TTC549 (cell line): Measurements from ENCODE around the gene MEIOSIN.
"Not testable (repeated sequence)": the region's sequence is repeated elsewhere in the genome, so short reads cannot be mapped to it uniquely, and the experiment has no call there.

Experiments
- FAIRE-seq: peaks from 2 replicates; lab custom pipeline; 2012; peaks lifted over from hg19 to GRCh38; lab: Jason Lieb, UNC

MEIOSIN gene

DNA sequence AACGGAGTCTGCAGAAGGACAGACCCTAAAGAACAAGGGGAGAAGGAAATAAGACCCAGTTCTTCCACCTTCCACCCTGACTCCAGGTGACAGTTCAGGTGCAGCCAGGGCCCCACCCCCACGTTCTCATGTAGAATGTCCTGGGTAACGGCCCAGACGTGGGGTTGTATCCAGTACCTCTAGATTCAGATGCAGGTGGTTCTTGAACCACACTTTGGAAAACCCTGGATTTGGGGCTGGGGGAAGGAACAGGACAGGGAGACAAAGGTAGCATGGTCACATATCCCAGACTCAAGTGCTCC lies 46.9 kb downstream of the MEIOSIN start:
- no peak for FAIRE-seq

DNA sequence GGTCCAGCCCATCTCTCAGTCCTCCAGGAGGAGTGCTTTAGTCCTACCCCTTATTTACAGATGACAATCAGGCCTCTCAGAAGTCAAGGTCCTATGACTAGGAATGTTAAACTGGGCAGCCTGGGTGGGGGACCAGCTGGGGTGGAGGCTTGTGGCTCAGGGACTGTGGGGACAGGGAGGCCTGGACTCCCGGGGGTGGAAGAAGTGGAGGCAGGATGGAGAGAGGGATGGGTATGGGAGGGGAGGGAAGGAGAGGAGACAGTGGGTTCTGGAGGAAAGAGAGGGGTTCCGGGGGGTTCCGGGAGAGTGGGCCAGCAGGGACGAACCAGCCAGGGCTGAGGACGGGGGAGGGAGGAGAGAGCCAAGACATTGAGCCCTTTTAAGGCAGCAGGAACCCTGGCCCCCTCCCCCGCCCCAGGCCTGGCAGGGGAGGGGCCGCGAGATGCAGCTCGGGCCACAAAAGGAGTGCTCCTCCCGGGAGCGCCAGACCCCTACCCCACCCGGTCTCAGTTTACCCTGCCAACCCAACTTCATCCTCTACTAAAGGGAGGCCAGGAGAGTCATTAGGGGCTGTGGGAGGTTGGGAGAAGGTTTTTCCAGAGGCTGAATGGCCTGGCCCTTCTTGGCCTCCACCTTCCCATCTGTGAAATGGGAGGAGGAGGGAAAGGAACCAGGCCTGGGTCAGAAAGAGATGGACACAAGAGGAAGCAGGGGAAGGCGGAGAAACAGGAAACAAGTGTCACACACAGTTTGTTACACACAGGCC lies 47.4 kb downstream of the MEIOSIN start:
- no peak for FAIRE-seq

DNA sequence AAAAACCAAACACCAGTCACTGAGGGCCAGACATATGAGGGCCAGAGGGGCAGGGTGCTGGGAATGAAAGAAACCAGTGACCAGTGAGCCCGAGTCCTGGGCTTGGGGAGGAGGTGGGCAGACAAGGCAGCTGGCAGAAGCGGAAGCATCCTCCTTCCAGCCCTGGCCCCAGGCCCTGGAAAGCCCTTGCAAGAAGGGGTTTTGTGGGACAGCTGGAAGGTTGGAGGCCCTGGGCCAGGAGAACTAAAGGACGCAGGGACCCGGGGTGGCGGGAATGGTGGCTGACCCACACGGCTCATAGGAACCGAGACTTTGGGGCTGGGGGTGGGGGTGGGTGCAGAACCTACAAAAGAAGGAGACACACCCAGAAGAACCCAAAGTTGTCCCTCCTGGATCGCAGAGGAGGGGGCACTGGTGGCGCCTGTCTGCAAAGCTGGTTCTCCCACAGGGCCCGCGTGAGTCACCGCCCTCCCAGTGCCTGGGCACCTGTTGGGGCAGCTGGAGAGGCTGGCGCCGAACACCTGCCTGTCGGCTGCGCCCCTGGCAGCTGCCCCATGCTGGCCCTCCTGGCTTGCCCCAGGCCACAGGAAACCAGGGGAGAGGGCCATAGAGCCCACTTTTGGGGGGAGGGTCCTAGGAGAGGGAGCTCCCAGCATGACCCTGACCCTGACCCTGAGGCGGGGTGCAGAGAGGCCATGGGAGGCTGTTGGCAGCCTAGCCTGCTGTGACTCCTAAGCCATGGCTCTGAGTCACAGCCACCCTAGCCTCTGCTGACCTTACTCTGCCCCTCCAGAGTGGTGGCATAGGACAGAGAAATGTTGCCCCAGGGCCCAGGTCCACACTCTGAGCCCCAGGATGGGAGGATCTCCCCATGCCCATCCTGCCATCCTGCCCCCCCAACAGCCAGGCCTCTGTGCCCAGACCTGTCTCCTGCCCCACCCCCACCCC lies 48.2 kb downstream of the MEIOSIN start:
- FAIRE-seq = no peak

DNA sequence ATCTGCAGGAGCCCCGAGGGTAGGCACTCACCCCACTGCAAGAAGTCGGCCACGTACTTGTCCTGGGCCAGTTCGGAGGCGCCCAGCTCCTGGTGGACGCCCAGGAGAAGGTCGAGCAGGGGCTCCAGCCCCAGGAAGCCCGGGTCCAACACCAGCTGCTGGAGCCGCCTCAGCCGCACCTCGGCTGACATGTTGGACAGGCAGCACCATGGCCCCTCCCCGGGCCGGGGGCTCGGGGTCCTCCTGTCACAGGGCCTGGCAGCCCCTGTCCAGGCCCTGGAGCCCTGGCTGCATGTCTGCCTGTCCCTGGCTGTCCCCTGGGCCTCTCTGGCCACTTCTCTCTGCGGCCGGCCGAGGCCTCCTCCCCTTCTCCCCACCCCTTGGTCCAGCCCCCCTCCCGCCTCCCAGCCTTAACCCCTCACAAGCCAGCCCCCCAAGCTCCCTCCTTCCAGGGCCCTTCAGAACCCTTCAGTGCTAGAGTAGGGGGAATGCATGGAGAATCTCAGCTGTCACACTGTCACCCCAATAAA lies 49.0 kb downstream of the MEIOSIN start, which contains the start of gene DMPK:
Gene DMPK (minus strand): TSS at position 329 of the 530 bp plus-strand sequence. CDS start 138 bp downstream, at position 191.
- no peak for FAIRE-seq

DNA sequence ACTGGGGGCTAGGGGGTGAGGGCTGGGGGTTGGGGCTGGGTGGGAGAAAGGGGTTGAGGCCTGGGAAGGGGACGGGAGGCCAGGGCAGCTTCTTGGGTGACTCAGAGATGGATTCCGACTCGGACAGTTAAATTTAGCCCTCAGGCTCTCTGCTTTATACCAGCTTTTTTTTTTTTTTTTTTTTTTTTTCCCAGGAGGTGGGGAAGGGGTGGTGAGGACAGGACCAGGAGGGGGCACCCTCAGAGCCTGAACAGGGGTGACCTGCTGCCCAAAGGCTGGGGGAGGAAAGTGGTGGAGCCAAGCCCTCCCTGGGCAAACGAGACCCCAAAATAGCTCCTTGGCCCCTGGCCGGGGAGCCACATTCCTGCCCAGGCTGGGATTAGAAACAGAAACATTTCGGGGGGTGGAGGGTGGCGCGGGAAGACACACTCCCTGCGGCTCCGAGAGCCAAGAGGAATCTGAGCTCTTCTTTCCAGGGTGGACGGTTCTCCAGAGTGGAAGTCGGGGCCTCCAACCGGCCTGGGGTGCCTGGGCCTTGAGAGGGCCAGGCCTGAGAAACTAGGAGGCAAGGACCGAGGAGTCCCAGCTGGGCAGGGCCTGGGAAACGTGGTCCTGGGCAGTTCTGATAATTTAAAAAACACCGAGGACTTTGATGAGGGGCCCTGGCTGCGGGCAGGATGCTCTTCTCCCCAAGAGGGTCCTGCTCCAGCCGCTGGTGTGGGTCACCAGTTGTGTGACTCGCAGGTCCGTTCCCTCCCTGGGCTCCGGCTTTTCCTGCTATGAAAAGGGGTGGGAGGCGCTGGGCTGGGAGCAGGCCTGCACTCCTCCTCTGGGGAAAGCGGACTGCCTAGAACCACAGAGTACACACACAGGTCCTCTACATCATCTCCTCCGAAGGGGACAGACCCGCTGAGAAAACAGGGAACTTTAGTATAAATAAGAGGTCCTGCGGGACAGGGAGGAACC lies 49.9 kb downstream of the MEIOSIN start:
- no peak for FAIRE-seq

DNA sequence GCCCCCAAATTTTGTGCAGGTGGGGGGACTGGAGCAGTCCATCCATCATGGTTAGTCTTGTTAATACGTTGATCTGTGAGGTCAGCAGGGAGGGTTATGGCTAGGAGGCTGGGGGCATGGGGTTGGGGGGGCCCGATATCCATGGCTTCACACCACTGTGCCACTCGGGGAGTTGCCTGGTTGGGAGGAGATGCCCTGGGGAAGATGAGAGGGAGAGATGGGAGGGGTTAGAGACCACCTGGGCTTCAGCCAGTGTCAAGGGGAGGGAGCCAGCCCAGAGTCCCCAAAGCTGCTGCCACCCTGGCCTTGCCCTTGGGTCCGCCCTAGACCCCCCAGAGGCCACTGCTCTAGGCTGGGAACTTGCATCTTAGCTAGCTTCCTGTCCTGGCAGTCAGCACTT lies 50.9 kb downstream of the MEIOSIN start:
- no peak for FAIRE-seq

DNA sequence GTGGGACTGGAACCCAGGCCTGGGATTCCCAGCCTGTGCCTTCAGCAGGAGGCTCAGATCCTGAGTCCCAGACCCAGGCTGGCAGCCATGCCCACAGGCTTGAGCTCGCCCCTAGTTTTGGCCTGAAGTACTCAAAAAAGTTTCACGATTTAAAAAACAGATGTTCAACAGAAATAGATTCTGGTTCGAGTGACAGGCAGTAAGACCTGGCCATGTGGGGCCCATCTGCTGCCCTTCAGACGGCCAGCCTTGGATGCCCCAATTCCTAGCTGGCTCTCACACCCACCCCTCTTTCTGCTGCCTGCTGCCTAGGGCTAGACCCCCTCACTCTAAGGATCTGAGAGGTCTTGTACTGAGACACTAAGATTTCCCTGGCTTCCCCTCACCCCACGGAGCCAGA lies 51.9 kb downstream of the MEIOSIN start:
- no peak for FAIRE-seq

DNA sequence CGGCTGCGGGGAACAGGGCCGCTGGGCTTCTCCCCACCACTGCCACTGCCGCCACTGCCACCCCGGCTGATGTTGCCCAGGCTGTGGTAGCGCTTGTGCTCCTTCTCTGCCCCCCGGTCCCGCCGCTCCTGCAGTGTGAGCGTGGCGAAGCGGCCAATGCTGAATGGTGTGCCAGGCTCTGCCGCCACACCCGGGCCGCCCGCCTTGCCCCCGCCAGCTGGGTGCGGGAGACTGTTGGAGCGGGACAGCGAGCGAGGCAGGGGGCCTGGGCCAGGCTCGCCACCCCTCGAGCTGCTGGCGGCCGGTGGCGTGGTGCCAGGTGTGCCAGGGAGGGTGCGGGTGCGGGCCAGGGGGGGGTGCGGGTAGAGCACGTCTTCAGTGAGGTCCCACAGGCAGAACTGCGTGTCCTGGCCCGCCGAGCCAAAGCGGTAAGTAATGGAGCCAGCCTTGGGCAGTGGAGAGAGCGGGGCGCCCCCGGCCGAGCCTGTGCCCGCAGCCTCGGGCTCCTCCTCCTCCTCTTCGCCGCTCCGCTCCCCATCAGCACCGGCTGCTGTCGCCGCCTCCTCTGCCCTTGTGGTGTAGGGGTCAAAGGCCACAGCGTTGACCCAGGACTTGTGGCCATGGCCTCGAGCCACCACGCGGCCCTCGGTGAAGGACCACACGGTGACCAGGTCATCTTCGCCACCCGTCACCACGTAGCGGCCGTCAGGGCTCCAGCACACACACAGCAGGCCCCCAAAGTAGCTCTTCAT lies 52.7 kb downstream of the MEIOSIN start:
- no peak for FAIRE-seq

DNA sequence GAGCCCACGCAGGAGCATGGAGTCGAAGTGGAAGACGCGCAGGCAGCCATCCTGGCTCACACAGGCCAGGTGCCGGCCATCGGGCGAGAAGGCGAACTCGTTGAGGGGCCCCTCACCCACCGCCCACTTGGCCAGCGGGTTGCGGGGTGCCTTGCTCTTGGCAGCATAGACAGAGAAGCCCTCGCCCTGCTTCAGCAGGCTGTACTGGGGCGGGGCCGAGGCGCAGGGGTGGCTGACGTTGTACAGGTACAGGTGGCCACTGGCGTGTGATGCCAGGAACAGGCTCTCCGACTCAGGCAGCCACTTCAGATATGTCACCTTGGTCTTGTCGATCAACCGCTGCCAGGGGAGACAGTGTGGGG lies 53.3 kb downstream of the MEIOSIN start:
- no peak for FAIRE-seq

DNA sequence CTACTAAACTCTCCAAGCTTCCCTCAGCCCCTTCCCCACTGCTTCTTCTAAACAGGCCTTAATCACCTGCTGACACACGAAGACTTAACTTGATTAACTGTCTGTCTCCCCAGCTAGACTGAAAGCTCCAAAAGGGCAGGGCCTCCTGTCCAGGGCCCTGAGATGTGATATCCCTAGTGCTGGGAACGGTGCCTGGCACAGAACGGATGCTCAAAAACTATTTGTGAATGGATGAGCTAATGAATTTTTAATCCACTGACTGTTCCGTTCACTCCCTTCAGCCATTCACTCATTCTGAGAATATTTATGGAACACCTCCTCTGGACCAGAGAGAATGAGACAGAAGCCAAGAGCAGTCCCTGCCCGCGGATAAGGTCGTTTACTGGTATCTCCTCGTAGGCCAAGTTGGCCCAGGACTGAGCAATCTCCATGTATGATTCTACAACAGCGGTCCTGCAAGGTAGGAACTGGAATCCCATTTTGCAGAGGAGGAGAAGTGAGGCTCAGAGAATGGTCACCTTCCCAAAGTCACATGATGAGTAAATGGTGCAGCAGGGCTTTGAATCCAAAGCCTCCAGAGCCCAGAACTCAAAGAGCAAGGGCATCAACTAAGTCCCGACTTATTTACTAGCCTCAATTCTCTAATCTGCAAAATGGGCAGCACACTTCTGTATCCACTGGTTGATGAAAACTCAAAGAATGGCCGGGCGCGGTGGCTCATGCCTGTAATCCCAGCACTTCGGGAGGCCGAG lies 56.0 kb downstream of the MEIOSIN start:
- no peak for FAIRE-seq

DNA sequence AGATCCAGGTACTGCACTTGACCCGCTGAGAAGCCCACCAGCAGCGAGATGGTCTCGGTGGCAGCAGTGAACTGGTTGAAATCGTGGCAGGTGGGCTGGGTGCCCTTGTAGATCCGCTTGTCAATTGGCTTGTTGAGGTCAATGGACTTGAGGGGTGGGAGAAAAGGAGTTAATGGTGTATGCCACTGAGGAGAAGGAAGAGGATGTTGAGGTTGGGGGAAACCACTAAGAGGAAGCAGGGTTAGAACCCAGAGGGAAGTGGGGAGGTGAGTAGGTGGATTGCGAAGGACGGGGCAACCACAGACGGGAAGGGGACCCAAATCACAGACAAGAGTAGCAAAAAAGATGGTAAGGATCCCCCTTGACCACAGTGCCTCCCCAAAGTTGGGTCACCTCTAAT lies 57.7 kb downstream of the MEIOSIN start:
- no peak for FAIRE-seq

DNA sequence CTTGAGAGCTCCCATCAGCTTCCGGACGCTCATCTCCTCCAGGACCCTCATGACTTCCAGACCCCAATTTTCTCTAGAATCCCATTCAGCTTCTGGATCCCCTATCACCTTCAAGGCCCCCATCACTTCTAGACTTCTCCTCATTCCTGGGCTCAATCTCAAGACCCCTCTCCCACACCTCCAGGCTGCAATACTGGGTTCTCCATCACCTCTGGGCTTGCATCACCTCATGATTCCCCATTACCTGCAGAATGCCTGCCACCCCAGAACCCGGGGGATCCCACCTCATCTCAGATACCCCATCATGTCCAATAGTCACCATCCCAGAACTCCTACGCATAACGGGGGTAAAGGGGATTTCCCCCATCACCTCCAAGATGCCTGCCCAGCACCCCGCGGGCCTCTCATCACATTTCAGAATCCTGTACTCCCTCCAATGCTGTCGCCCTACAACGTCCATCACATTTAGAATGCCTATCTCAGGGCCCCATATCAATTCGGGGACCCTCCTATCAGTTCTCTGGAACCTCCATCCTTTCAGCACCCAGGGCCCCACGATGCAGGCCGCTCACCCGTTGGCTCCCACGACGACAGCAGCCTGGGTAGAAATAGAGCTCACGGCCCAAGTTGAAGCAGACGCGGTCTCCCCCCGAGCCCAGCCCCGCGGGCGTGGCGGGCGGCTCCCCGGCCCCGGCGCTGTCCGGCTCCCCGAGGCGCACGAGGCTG lies 58.7 kb downstream of the MEIOSIN start:
- FAIRE-seq = no peak

DNA sequence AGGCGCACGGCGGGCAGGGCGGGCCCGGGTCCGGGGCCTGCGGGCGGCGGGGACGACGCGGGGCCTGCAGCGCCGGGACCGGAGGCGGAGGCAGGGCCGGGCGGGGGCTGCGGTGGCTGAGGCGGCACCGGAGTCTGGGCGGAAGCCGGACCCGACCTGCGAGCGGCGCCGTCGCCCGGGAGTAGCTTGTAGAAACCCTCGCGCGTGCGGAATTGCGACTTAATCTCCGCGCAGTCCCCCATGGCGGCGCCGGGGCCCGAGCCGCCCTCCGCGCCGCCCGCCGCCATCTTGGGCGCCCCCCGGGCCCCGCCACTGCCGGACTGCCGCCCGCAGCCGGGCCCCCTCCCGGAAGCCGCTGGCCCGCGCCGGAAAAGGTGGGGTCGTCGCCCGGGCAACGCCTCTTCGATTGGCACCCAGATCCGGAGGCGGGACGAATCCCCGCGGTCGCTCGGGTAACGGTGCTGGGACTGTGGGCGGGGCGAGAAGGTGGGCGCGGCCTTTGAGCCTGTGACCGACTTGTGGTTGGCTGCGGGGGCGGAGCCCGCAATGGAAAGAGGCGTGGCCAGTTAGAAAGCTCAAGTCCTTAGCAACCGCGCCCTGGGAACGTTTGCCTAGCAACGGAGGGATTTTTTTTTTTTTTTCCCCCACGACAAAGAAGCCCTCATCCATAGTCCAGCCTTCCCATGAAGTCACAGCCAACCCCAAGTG lies 59.4 kb downstream of the MEIOSIN start, which contains the start of gene DMWD:
Gene DMWD (minus strand): TSS at position 376 of the 708 bp plus-strand sequence. CDS start 89 bp downstream, at position 287.
- peak; percentile 95 for FAIRE-seq

DNA sequence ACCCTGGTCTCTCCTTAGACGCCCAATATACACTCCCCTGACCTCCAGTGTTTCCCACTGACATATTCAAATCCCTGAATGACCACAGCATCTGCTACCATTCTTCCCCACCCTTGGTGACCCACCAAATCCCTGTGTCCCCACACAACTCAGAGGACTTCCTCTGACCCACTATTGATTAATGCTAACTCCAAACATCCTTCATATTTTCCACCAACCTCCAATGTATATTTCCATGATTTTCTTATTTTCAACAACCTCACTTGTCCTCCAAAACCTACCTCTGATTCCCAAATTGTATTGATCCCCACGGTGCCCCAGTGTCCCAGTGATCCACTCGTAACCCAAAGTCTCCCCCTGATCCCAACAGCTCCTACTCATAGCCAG lies 59.9 kb downstream of the MEIOSIN start:
- FAIRE-seq = no peak

DNA sequence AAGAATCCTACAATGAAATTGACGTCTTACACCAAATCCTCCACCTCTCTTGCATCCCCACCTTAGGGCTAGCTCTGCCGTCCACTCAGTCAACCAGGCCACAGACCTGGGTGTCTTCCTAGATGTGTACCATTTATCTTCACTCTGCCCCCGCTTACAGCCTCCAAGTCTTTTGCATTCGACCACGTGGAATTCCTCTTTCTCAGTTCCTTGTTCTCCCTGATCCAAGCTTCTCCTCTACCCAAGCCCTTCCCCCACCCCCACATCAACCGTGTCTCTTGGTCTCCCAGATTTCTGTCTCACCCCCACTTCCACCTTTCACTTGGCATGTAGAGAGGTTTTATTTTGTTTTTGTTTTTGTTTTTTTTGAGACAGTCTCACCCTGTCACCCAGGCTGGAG lies 60.6 kb downstream of the MEIOSIN start:
- no peak for FAIRE-seq

DNA sequence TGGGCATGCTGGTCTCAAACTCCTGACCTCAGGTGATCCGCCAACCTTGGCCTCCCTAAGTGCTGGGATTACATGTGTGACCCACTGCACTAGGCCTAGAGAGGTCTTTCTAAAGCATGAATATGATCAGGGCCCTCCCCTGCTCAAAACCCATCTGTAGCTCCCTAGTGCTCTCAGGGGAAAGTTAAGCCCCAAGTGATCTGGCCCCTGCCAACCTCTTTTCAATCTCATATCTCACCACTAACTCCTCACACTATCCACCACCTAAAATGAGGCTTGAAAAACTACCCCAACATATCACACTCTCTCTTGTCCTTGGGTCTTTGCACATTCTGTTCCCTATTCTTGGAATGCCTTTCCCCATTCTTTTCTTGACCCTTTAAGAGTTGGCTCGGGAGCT lies 61.4 kb downstream of the MEIOSIN start:
- no peak for FAIRE-seq

DNA sequence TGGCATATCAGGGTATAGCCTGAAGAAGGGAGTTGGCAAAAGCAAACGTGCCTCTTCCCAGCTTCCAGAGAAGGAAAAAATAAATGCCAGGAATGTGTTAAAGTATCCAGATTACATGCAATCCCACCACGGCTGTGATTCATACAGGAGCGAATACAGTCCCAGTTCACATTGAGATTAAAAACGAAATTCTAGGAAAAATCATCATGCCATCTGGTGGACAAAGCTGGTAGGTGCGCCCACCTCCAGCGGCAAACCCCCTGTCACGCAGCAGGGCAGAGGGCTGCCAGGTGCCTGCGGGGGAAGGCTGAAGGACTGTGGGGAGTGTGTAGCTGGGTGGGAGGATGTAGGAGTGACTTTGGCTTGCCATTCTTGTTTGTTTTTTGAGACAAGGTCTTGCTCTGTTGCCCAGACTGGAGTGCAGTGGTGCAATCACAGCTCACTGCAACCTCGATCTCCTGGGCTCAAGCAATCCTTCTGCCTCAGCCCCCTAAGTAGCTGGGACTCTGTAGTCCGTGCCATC lies 65.8 kb downstream of the MEIOSIN start:
- peak; percentile 61 for FAIRE-seq

DNA sequence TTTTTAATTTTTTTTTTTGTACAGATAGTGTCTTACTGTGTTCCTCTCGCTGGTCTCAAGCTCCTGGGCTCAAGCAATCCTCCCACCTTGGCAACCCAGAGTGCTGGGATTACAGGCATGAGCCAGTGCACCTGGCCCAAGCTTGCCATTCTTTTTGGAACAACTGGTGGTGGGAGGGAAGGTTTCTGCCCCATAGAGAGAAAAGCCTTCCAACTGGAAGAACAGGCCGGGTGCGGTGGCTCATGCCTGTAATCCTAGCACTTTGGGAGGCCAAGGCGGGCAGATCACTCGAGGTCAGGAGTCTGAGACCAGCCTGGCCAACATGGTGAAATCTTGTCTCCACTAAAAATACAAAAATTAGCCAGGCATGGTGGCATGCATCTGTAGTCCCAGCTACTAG lies 66.3 kb downstream of the MEIOSIN start:
- not testable (repeated sequence) for FAIRE-seq

DNA sequence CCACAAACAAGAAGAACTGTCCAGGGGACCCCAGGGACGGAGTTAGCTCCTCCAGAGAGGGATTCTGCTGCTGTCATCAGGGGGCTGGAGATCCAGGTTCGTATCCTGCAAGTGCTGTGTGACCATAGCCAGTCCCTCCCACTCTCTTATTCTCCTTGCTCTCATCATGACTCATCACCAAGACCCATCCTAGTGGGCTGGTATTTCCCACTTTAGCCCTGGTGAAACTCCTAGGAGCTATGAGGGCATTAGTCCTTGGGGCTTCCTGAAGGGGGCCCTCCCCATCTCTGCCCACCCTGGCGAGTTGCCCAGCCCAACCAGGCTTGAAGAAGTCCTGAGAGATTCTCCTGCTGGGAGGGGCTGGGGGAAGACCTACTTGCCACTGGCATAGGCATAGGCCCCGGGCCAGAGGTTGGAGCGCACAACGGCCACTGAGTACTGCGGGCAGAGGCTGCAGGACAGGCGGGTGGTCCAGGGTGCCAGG lies 66.9 kb downstream of the MEIOSIN start:
- FAIRE-seq = no peak
